HepG2 (cell line): ENCODE results near the gene GAS5.

Experiments used
- ARID2 ChIP-seq: sonication (generic); formaldehyde crosslinking; IDR thresholded peaks from 2 replicates; pipeline ENCODE4 v1.8.1; 2022; ENCODE audit warnings: mild to moderate bottlenecking, missing genetic modification reagents, borderline replicate concordance
- HNRNPH1 ChIP-seq: fragments of 200-400 bp; formaldehyde crosslinking; optimal IDR thresholded peaks from 2 replicates; pipeline ENCODE3; 2017; ENCODE audit warnings: mild to moderate bottlenecking, low read depth, low read length
- IKZF1 ChIP-seq: fragments of 450-650 bp; IDR thresholded peaks from 2 replicates; pipeline ENCODE4 v1.7.1; 2016
- KAT8 ChIP-seq: IDR thresholded peaks from 2 replicates; pipeline ENCODE4 v1.6.1; 2016; ENCODE audit warnings: missing genetic modification reagents, missing compliant biosample characterization
- KDM3A ChIP-seq: IDR thresholded peaks from 2 replicates; pipeline ENCODE4 v1.6.1; 2018; ENCODE audit warnings: low read depth, missing compliant biosample characterization
- PHF8 ChIP-seq: sonication (generic); formaldehyde crosslinking; IDR thresholded peaks from 2 replicates; pipeline ENCODE4 v1.5.0; 2020; ENCODE audit warnings: missing genetic modification reagents
- POLR2AphosphoS5 ChIP-seq: IDR thresholded peaks from 2 replicates; pipeline ENCODE4 v1.6.1; 2012; ENCODE audit warnings: low read depth, low read length
- SP4 ChIP-seq: sonication (generic); formaldehyde crosslinking; IDR thresholded peaks from 2 replicates; pipeline ENCODE4 v1.8.1; 2023; ENCODE audit warnings: mild to moderate bottlenecking, missing genetic modification reagents
- ZNF205 ChIP-seq: IDR thresholded peaks from 2 replicates; pipeline ENCODE4 v1.6.1; 2018; ENCODE audit warnings: missing biosample characterization, missing genetic modification reagents
- ZNF431 ChIP-seq: sonication (generic); formaldehyde crosslinking; IDR thresholded peaks from 2 replicates; pipeline ENCODE4 v1.9.0; 2022; ENCODE audit warnings: missing genetic modification reagents, low read depth, mild to moderate bottlenecking, borderline replicate concordance
- TF ChIP-seq, protein P1 (sequence below): sonication (generic); formaldehyde crosslinking; IDR thresholded peaks from 2 replicates; pipeline ENCODE4 v1.5.0; 2020; ENCODE audit warnings: mild to moderate bottlenecking, missing genetic modification reagents, moderate library complexity
- TF ChIP-seq, protein P2 (sequence below): conservative IDR thresholded peaks from 2 replicates; pipeline ENCODE4 v1.6.1; 2018; ENCODE audit warnings: missing genetic modification reagents
- TF ChIP-seq, protein P3 (sequence below): sonication (generic); formaldehyde crosslinking; IDR thresholded peaks from 2 replicates; pipeline ENCODE4 v1.5.1; 2020; ENCODE audit warnings: missing genetic modification reagents, mild to moderate bottlenecking, borderline replicate concordance

- TF ChIP-seq ARID2 (CRISPR knock-in tag) (no peak), SP4 (CRISPR knock-in tag) (no peak), KDM3A (CRISPR knock-in tag) (no peak), KAT8 (CRISPR knock-in tag) (no peak), PHF8 (CRISPR knock-in tag) (no peak), ZNF431 (no peak), HNRNPH1 (no peak), POLR2AphosphoS5 (no peak), IKZF1 (no peak), ZNF205 (CRISPR knock-in tag) (no peak)
- TF ChIP-seq, protein P1, sequence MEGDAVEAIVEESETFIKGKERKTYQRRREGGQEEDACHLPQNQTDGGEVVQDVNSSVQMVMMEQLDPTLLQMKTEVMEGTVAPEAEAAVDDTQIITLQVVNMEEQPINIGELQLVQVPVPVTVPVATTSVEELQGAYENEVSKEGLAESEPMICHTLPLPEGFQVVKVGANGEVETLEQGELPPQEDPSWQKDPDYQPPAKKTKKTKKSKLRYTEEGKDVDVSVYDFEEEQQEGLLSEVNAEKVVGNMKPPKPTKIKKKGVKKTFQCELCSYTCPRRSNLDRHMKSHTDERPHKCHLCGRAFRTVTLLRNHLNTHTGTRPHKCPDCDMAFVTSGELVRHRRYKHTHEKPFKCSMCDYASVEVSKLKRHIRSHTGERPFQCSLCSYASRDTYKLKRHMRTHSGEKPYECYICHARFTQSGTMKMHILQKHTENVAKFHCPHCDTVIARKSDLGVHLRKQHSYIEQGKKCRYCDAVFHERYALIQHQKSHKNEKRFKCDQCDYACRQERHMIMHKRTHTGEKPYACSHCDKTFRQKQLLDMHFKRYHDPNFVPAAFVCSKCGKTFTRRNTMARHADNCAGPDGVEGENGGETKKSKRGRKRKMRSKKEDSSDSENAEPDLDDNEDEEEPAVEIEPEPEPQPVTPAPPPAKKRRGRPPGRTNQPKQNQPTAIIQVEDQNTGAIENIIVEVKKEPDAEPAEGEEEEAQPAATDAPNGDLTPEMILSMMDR, result no peak
- TF ChIP-seq, protein P2, sequence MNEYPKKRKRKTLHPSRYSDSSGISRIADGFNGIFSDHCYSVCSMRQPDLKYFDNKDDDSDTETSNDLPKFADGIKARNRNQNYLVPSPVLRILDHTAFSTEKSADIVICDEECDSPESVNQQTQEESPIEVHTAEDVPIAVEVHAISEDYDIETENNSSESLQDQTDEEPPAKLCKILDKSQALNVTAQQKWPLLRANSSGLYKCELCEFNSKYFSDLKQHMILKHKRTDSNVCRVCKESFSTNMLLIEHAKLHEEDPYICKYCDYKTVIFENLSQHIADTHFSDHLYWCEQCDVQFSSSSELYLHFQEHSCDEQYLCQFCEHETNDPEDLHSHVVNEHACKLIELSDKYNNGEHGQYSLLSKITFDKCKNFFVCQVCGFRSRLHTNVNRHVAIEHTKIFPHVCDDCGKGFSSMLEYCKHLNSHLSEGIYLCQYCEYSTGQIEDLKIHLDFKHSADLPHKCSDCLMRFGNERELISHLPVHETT (CRISPR knock-in tag), result no peak
- TF ChIP-seq, protein P3, sequence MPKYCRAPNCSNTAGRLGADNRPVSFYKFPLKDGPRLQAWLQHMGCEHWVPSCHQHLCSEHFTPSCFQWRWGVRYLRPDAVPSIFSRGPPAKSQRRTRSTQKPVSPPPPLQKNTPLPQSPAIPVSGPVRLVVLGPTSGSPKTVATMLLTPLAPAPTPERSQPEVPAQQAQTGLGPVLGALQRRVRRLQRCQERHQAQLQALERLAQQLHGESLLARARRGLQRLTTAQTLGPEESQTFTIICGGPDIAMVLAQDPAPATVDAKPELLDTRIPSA (CRISPR knock-in tag), result no peak
Observed at GRCh38 chr1:173852105-173852504, 15.7 kb downstream of the GAS5 start.
